Measurements from ENCODE around the gene PAGR1. TPM values are rescaled to one million over a fixed set of nuclear protein-coding genes. Genes with fewer than 3 reads are reported as not detected.
"Not testable (repeated sequence)": the region's sequence is repeated elsewhere in the genome, so short reads cannot be mapped to it uniquely, and the experiment has no call there.

The PAGR1 gene
- total RNA-seq, 1 donor from 2014 or later, result 23.0 TPM

GRCh38 chr16:29790949-29791844 lies 24.8 kb upstream of the PAGR1 start:
- Mint-ChIP-seq H3K4me3 (ENCODE audit: unreplicated experiment) (peak overlapping the region; percentile 99), H3K27me3 (ENCODE audit: low read depth) (no peaks in the 10 kb centered on the region), H3K9me3 (ENCODE audit: low read depth) (no peaks in the 10 kb centered on the region), H3K27ac (ENCODE audit: unreplicated experiment) (peak overlapping the region; percentile 97), H3K36me3 (ENCODE audit: low read depth) (no peaks in the 10 kb centered on the region), H3K4me1 (ENCODE audit: low read depth) (peaks cover 26% of the 10 kb centered on the region)
- no peak for DNase-seq (ENCODE audit: low spot score)
- TF ChIP-seq CTCF (IDR thresholded peaks at IDR 0.05), result no peak

- peak overlapping the region; percentile 99 for H3K4me3 Mint-ChIP-seq (ENCODE audit: unreplicated experiment)
- no peaks in the 10 kb centered on the region for H3K27me3 Mint-ChIP-seq (ENCODE audit: low read depth)
- no peak for TF ChIP-seq CTCF (IDR thresholded peaks at IDR 0.05)
- no peak for DNase-seq (ENCODE audit: low spot score)
- H3K4me1 Mint-ChIP-seq (ENCODE audit: low read depth), result peaks cover 26% of the 10 kb centered on the region
- no peaks in the 10 kb centered on the region for H3K36me3 Mint-ChIP-seq (ENCODE audit: low read depth)
- H3K27ac Mint-ChIP-seq (ENCODE audit: unreplicated experiment), result no peak overlapping the region
- H3K9me3 Mint-ChIP-seq (ENCODE audit: low read depth), result no peaks in the 10 kb centered on the region
These were observed 23.8 kb upstream of the PAGR1 start for GRCh38 chr16:29791845-29792807.

GRCh38 chr16:29793153-29793552 lies 22.8 kb upstream of the PAGR1 start:
- H3K27ac Mint-ChIP-seq (ENCODE audit: unreplicated experiment); H3K4me3 Mint-ChIP-seq (ENCODE audit: unreplicated experiment); H3K27me3 Mint-ChIP-seq (ENCODE audit: low read depth); H3K36me3 Mint-ChIP-seq (ENCODE audit: low read depth); DNase-seq (ENCODE audit: low spot score); H3K9me3 Mint-ChIP-seq (ENCODE audit: low read depth): not testable (repeated sequence)
- peaks cover 26% of the 10 kb centered on the region for H3K4me1 Mint-ChIP-seq (ENCODE audit: low read depth)

- H3K36me3 Mint-ChIP-seq (ENCODE audit: low read depth), result peaks cover 1% of the 10 kb centered on the region
- H3K27me3 Mint-ChIP-seq (ENCODE audit: low read depth), result no peaks in the 10 kb centered on the region
These were observed 21.7 kb upstream of the PAGR1 start for GRCh38 chr16:29794231-29794710.

GRCh38 chr16:29802416-29802935 lies 13.5 kb upstream of the PAGR1 start:
- peaks cover 10% of the 10 kb centered on the region for H3K4me1 Mint-ChIP-seq (ENCODE audit: low read depth)
- no peak for TF ChIP-seq CTCF (IDR thresholded peaks at IDR 0.05)
- no peak overlapping the region for H3K4me3 Mint-ChIP-seq (ENCODE audit: unreplicated experiment)
- no peak for DNase-seq (ENCODE audit: low spot score)
- no peak overlapping the region for H3K27ac Mint-ChIP-seq (ENCODE audit: unreplicated experiment)
- H3K36me3 Mint-ChIP-seq (ENCODE audit: low read depth), result peaks cover 3% of the 10 kb centered on the region
- H3K9me3 Mint-ChIP-seq (ENCODE audit: low read depth), result no peaks in the 10 kb centered on the region
- H3K27me3 Mint-ChIP-seq (ENCODE audit: low read depth), result no peaks in the 10 kb centered on the region

More at GRCh38 chr16:29794231-29794710, 21.7 kb upstream of the PAGR1 start:
- no peak overlapping the region for H3K27ac Mint-ChIP-seq (ENCODE audit: unreplicated experiment)
- no peaks in the 10 kb centered on the region for H3K9me3 Mint-ChIP-seq (ENCODE audit: low read depth)
- TF ChIP-seq CTCF (IDR thresholded peaks at IDR 0.05), result no peak
- DNase-seq (ENCODE audit: low spot score), result no peak
- H3K4me3 Mint-ChIP-seq (ENCODE audit: unreplicated experiment), result no peak overlapping the region
- H3K4me1 Mint-ChIP-seq (ENCODE audit: low read depth), result peaks cover 26% of the 10 kb centered on the region
